Breast epithelium (tissue), 4 donors: ENCODE data around the gene LRIG2. TPM values are rescaled to one million over a fixed set of nuclear protein-coding genes. Genes with fewer than 3 reads are reported as not detected.
"Not testable (repeated sequence)": the region's sequence is repeated elsewhere in the genome, so short reads cannot be mapped to it uniquely, and the experiment has no call there.

ENCODE experiments used
- DNase-seq, 2 donors: peaks; one replicate each; pipeline ENCODE4 v3.0.0-alpha.2; 2019; ENCODE audit warnings: low spot score in 2 of 2
- H3K27ac ChIP-seq, 2 donors: fragments of 200-600 bp; sonication (generic) in 1 of 2; one replicate each; pipeline ENCODE4 v1.5.1; 2016 to 2019; ENCODE audit warnings: mild to moderate bottlenecking in 1 of 2
- H3K27me3 ChIP-seq, 2 donors: fragments of 200-600 bp; sonication (generic) in 1 of 2; one replicate each; pipeline versions ENCODE4 v1.5.1 to v1.6.0; 2017 to 2019; ENCODE audit warnings: control low read depth in 1 of 2, mild to moderate bottlenecking in 1 of 2
- H3K36me3 ChIP-seq: fragments of 200-600 bp; one replicate; pipeline ENCODE4 v1.5.1; 2019
- H3K4me1 ChIP-seq, 2 donors: fragments of 200-600 bp; sonication (generic); one replicate each; pipeline ENCODE4 v1.5.1; 2016 to 2019; ENCODE audit warnings: control low read depth in 1 of 2
- H3K4me3 ChIP-seq, 3 donors: fragments of 200-600 bp; sonication (generic); 1 replicate in 2 of 3; 2 replicates in 1 of 3; pipeline ENCODE4 v1.5.1; 2016 to 2019; ENCODE audit warnings: mild to moderate bottlenecking in 3 of 3, moderate library complexity in 2 of 3
- H3K9me3 ChIP-seq, 2 donors: fragments of 200-600 bp; sonication (generic) in 1 of 2; one replicate each; pipeline ENCODE4 v1.5.1; 2016 to 2019; ENCODE audit warnings: control low read depth in 1 of 2
- CTCF ChIP-seq, 3 donors: fragments of 450-650 bp; IDR thresholded peaks; one replicate each; pipeline ENCODE4 v1.5.1; 2016 to 2017; ENCODE audit warnings: antibody characterized with exemption in 3 of 3, mild to moderate bottlenecking in 3 of 3, moderate library complexity in 3 of 3
- POLR2A ChIP-seq: fragments of 450-650 bp; IDR thresholded peaks from one replicate; pipeline ENCODE4 v1.6.1; 2016; ENCODE audit warnings: antibody characterized with exemption, mild to moderate bottlenecking, moderate library complexity
- POLR2AphosphoS5 ChIP-seq, 3 donors: sonication (generic); formaldehyde crosslinking; IDR thresholded peaks; one replicate each; pipeline ENCODE4 v1.6.1; 2017; ENCODE audit warnings: antibody characterized with exemption in 3 of 3
- intact Hi-C: fragments of 100-400 bp; cut with DNase I; formaldehyde crosslinking; loops from one replicate; pipeline ENCODE4 v1.15.1; 2023; ENCODE audit warnings: low total_unique reads
- total RNA-seq, 3 donors: library from RNA; depleted of rRNA; stranded (reverse); fragments of >200 nt; gene quantifications; one replicate each; pipeline ENCODE4 v1.1.0, GENCODE V29; 2016

The LRIG2 gene
- total RNA-seq, 3 donors from 2014 or later, result 20.0 to 39.8 (median 24.3) TPM

DNA sequence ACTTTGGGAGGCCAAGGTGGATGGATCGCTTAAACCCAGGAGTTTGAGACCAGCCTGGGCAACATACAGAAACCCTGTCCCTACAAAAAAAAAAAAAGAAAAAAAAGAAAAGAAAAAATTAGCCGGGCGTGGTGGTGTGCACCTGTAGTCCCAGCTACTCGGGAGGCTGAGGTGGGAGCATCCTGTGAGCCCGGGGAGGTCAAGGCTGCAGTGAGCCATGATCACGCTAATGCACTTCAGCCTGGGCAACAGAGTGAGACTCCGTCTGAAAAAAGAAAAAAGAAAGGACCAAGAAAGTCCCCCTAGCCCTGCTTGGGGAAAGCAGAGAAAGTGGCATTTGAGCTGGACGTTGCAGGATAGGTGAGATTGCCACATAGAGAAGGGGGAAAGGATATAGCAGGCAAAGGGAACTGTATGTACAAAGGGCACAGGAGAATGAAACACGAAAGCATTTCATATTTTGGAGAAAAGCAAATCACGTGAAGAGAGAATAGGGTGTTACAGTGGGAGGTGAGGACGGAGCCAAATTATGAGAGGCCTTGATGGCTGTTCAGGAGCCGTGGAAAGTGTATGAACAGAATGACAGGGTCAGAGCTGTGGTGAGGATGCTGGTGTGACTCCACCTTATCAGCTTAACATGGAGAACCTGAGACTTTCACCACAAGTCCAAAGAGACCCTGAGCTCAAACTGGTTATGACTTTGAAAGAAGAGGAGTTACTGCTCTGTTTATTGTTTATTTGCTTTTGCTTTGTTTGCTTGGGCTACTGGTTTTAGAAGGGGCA lies 19.5 kb upstream of the LRIG2 start:
- DNase-seq, result no peak
- no peak overlapping the region for H3K4me3 ChIP-seq
- no peaks in the 10 kb centered on the region for H3K27me3 ChIP-seq
- H3K4me1 ChIP-seq, result no peaks in the 10 kb centered on the region
- no peak overlapping the region for H3K27ac ChIP-seq
- intact Hi-C loops, result loop anchor here (10.0 kb wide), 1 partner anchor 329 kb away; no protein-coding TSS in a partner anchor
- no peak for TF ChIP-seq POLR2AphosphoS5 (IDR thresholded peaks at IDR 0.05)
- TF ChIP-seq CTCF (IDR thresholded peaks at IDR 0.05), result no peak
- TF ChIP-seq POLR2A, result no peak
- H3K9me3 ChIP-seq, result no peaks in the 10 kb centered on the region
- H3K36me3 ChIP-seq, result no peaks in the 10 kb centered on the region

DNA sequence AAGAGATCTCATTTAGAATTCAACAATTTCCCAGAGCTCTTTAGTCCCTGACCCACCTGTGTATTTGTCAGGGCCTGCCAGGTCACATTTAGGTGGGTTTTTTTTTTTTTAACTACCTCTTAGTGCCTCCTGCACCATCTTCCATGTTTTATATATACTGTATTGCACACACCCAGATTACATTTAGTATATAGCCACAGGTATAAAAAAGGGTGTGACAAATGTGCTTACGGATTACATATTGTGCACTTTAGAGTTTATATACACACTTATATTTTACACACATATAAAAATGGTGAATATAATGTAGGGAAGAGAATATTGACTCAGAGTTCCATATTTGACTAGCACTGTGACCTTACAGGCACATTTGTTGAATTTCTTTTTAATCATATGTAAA lies 17.4 kb upstream of the LRIG2 start:
- intact Hi-C loops, result loop anchor here (10.0 kb wide), 1 partner anchor 331 kb away; no protein-coding TSS in a partner anchor
- no peak for DNase-seq
- Histone ChIP-seq H3K27ac (no peak overlapping the region), H3K36me3 (no peaks in the 10 kb centered on the region), H3K9me3 (no peaks in the 10 kb centered on the region), H3K27me3 (no peaks in the 10 kb centered on the region), H3K4me3 (no peak overlapping the region), H3K4me1 (no peaks in the 10 kb centered on the region)
- TF ChIP-seq POLR2A, result no peak
- TF ChIP-seq CTCF (IDR thresholded peaks at IDR 0.05), result no peak
- TF ChIP-seq POLR2AphosphoS5 (IDR thresholded peaks at IDR 0.05), result no peak

DNA sequence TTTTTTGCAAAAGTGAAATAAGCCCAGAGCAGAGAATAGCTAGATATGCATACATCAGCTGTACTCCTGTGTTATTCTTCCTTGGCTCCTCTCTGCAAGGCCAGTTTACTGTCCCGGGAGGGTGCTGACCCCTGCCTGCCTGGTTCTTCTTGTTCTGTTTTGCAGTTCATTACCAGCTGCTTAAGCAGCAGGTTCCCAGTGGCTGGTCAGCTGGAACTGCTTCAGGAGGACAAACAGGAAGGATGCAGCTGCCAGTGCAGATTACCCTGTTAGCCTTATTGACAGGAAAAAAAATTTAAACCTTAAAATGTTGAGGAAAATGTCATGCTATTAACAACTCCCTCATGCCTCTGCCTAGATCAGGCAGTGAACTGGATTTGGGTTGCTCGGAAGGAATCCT lies 16.0 kb upstream of the LRIG2 start:
- no peak for DNase-seq
- TF ChIP-seq CTCF (IDR thresholded peaks at IDR 0.05) (no peak), POLR2A (no peak), POLR2AphosphoS5 (IDR thresholded peaks at IDR 0.05) (no peak)
- Histone ChIP-seq H3K9me3 (no peaks in the 10 kb centered on the region), H3K4me3 (no peak overlapping the region), H3K36me3 (no peaks in the 10 kb centered on the region), H3K4me1 (no peaks in the 10 kb centered on the region), H3K27me3 (no peaks in the 10 kb centered on the region), H3K27ac (no peak overlapping the region)
- intact Hi-C loops, result loop anchor here (10.0 kb wide), 1 partner anchor 332 kb away; no protein-coding TSS in a partner anchor

DNA sequence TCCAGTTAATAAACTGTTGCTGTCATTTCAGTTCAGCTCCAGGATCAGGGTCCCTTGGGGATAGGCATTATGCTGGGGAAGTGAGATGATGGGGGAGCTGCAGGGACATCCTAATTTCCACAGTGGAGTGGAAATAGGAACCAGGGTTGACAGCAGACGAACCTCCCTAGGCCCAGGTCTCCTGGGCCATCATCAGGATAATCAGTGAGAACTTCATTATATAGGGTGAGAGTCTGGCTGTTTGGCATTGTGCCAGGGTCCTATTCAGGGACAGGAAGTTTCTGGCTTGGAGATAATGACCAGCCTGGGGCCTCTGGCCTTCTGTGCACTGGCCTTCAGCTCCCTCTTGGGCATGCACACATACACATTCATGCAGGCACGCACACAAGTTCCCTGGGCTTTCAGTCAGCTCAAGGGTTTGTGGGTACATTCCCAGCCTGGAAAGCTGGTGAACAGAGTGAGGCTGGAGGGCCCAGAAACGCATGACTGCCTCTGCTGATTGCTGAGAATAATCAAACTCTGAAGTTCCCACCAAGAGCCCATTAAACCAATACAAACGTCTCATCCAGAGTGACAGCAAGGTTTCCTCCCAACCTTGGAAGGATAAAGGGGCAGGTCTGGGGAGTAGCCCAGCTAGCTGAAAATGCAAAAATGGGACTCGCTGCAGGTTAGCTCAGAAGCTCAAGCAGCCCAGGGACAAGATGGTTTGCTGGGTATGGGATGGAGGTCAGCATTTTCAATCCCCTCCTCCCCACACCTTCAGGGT lies 13.9 kb upstream of the LRIG2 start:
- H3K27ac ChIP-seq, result no peak overlapping the region

GRCh38 chr1:113063456-113063855 lies 9.5 kb upstream of the LRIG2 start:
- H3K4me3 ChIP-seq, H3K27me3 ChIP-seq, H3K27ac ChIP-seq, intact Hi-C loops, H3K36me3 ChIP-seq, H3K4me1 ChIP-seq, DNase-seq, H3K9me3 ChIP-seq: not testable (repeated sequence)

More for the DNA sequence above, 13.9 kb upstream of the LRIG2 start:
- no peaks in the 10 kb centered on the region for H3K9me3 ChIP-seq
- intact Hi-C loops, result loop anchor here (10.0 kb wide), 1 partner anchor 334 kb away; no protein-coding TSS in a partner anchor
- no peaks in the 10 kb centered on the region for H3K4me1 ChIP-seq
- no peak for DNase-seq
- no peaks in the 10 kb centered on the region for H3K27me3 ChIP-seq
- H3K36me3 ChIP-seq, result no peaks in the 10 kb centered on the region
- H3K4me3 ChIP-seq, result no peak overlapping the region
- TF ChIP-seq CTCF (IDR thresholded peaks at IDR 0.05) (no peak), POLR2A (no peak), POLR2AphosphoS5 (IDR thresholded peaks at IDR 0.05) (no peak)
